ENCODE measurements around the gene CCNL1.

The CCNL1 gene

DNA sequence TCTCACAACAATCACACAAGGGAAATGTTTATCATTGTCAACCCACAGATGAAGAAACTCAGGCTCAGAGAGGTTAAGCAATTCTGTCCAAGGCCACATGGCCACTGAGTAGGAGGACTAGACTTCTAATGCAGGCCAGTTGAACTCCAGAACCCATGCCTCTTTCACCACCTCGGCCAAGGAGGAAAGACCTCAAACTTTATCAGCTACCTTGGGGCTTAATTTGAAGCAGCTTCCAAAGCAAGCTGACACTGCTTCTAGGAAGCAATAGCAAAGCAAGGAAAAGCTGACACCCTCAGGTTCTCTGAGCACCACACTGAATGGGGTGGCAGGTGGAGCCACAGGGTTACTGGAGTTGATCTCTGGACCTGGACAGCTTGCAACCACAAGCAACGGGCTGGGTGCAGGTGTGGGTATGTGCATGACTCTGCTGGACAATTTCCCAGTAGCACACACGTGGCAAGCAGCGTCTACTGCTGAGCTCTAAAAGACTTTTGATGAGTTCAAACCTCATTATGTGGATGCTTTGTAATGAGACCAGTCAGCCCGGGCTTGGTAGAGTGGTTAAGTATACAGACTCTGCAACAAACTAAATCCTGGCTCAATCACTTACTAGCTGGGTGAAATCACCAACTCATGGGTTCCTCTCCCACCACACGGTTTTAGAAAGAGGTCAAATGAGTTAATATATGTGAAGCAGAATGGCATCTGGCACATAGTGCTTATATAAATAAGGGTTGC lies 23.1 kb downstream of the CCNL1 start:
- H3K27me3 ChIP-seq (ENCODE audit: insufficient read depth, poor library complexity, severe bottlenecking), result no peaks in the 10 kb centered on the region
- ATAC-seq (ENCODE audit: low read depth), result peak; percentile 37
- no peak for DNase-seq (ENCODE audit: low spot score)
- H3K27ac ChIP-seq (ENCODE audit: poor library complexity, severe bottlenecking), result peak overlapping the region; percentile 97
- TF ChIP-seq CTCF (IDR thresholded peaks at IDR 0.05; ENCODE audit: poor library complexity, severe bottlenecking), result no peak
- H3K9me3 ChIP-seq (ENCODE audit: severe bottlenecking), result no peaks in the 10 kb centered on the region
- H3K4me1 ChIP-seq (ENCODE audit: insufficient read depth, poor library complexity, severe bottlenecking), result peaks cover 34% of the 10 kb centered on the region
- H3K4me3 ChIP-seq (ENCODE audit: severe bottlenecking), result no peak overlapping the region
- no peaks in the 10 kb centered on the region for H3K36me3 ChIP-seq (ENCODE audit: low read depth)

DNA sequence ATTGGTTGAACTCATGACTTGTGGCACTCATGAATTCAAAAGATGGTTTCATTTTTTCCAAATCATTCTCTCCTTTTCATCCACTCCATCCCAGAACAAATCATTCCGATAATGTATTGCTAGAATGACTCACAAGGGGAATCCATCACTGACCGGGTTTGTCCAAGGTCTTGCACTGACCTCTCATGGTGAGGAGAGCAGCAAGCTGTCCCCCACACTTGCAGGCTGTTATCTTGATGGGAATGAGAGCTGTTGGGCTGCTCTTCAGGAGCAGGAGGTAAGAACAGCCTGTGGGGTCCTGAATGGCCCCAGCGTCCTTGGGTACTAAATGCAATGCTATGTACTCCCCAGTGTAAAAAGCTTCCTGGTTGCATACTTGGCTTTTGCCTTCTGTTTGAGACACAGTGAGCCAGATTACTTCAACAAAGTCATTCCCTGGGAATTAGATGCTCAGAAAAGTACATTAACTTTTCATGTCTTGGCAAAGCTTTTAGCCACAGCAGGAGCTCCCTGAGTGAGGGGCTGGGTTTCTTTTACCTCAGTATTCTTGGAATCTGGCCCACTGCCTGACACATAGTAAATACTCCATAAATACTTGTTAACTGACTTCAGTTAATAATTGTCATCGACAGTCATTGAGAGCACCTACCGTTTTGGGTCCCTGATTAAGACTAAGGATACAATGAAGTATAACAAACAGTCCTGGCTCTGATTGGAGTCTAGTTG lies 24.1 kb downstream of the CCNL1 start:
- no peaks in the 10 kb centered on the region for H3K27me3 ChIP-seq (ENCODE audit: insufficient read depth, poor library complexity, severe bottlenecking)
- DNase-seq (ENCODE audit: low spot score), result no peak
- H3K4me3 ChIP-seq (ENCODE audit: severe bottlenecking), result no peak overlapping the region
- peak overlapping the region; percentile 97 for H3K27ac ChIP-seq (ENCODE audit: poor library complexity, severe bottlenecking)
- peak; percentile 40 for ATAC-seq (ENCODE audit: low read depth)
- no peaks in the 10 kb centered on the region for H3K36me3 ChIP-seq (ENCODE audit: low read depth)
- H3K9me3 ChIP-seq (ENCODE audit: severe bottlenecking), result no peaks in the 10 kb centered on the region
- TF ChIP-seq CTCF (IDR thresholded peaks at IDR 0.05; ENCODE audit: poor library complexity, severe bottlenecking), result peak; percentile 74
- peaks cover 44% of the 10 kb centered on the region for H3K4me1 ChIP-seq (ENCODE audit: insufficient read depth, poor library complexity, severe bottlenecking)

- Histone ChIP-seq H3K27ac (ENCODE audit: poor library complexity, severe bottlenecking) (peak overlapping the region; percentile 97), H3K9me3 (ENCODE audit: severe bottlenecking) (no peaks in the 10 kb centered on the region), H3K4me3 (ENCODE audit: severe bottlenecking) (no peak overlapping the region), H3K36me3 (ENCODE audit: low read depth) (no peaks in the 10 kb centered on the region), H3K27me3 (ENCODE audit: insufficient read depth, poor library complexity, severe bottlenecking) (no peaks in the 10 kb centered on the region), H3K4me1 (ENCODE audit: insufficient read depth, poor library complexity, severe bottlenecking) (peaks cover 55% of the 10 kb centered on the region)
- TF ChIP-seq CTCF (IDR thresholded peaks at IDR 0.05; ENCODE audit: poor library complexity, severe bottlenecking), result no peak
- DNase-seq (ENCODE audit: low spot score) (no peak), ATAC-seq (ENCODE audit: low read depth) (no peak)
These were observed 25.2 kb downstream of the CCNL1 start for GRCh38 chr3:157134620-157135191.

GRCh38 chr3:157133434-157134320 lies 26.3 kb downstream of the CCNL1 start:
- H3K9me3 ChIP-seq (ENCODE audit: severe bottlenecking), result no peaks in the 10 kb centered on the region
- no peak for DNase-seq (ENCODE audit: low spot score)
- H3K36me3 ChIP-seq (ENCODE audit: low read depth), result no peaks in the 10 kb centered on the region
- no peak overlapping the region for H3K4me3 ChIP-seq (ENCODE audit: severe bottlenecking)
- TF ChIP-seq CTCF (IDR thresholded peaks at IDR 0.05; ENCODE audit: poor library complexity, severe bottlenecking), result no peak
- H3K27me3 ChIP-seq (ENCODE audit: insufficient read depth, poor library complexity, severe bottlenecking), result no peaks in the 10 kb centered on the region
- peaks cover 65% of the 10 kb centered on the region for H3K4me1 ChIP-seq (ENCODE audit: insufficient read depth, poor library complexity, severe bottlenecking)
- no peak for ATAC-seq (ENCODE audit: low read depth)
- peak overlapping the region; percentile 97 for H3K27ac ChIP-seq (ENCODE audit: poor library complexity, severe bottlenecking)
